ENCODE results near the gene EGFL7.

Gene EGFL7

GRCh38 chr9:136661641-136662325 lies 933 bp upstream of the EGFL7 start:
- DNase-seq = no peak

- DNase-seq = no peak
These were observed 425 bp upstream of the EGFL7 start for GRCh38 chr9:136662326-136662655.

- no peak for DNase-seq
These were observed 1.5 kb downstream of the EGFL7 start for GRCh38 chr9:136664000-136664915.

- DNase-seq = no peak
These were observed 2.5 kb downstream of the EGFL7 start for GRCh38 chr9:136665111-136665703.

GRCh38 chr9:136665704-136666371 lies 3.1 kb downstream of the EGFL7 start:
- DNase-seq = no peak

- no peak for DNase-seq
These were observed 3.9 kb downstream of the EGFL7 start for GRCh38 chr9:136666372-136667213.

- no peak for DNase-seq
These were observed 4.7 kb downstream of the EGFL7 start for GRCh38 chr9:136667214-136667939.

- no peak for DNase-seq
These were observed 5.4 kb downstream of the EGFL7 start for GRCh38 chr9:136667940-136668760.

- DNase-seq = no peak
These were observed 6.5 kb downstream of the EGFL7 start for GRCh38 chr9:136668983-136669790.

- no peak for DNase-seq
These were observed 7.2 kb downstream of the EGFL7 start for GRCh38 chr9:136669791-136670464.

- DNase-seq = no peak
These were observed 8.0 kb downstream of the EGFL7 start for GRCh38 chr9:136670576-136671253.

GRCh38 chr9:136671254-136671614 lies 8.5 kb downstream of the EGFL7 start:
- DNase-seq = no peak

- peak in 2 of 4 experiments; percentile 11 to 24 for DNase-seq
These were observed 9.1 kb downstream of the EGFL7 start for GRCh38 chr9:136671646-136672430.

GRCh38 chr9:136672431-136673087 lies 9.8 kb downstream of the EGFL7 start:
- no peak for DNase-seq

GRCh38 chr9:136673088-136673974 lies 10.6 kb downstream of the EGFL7 start:
- DNase-seq = no peak
